GM12892 (cell line): ENCODE measurements around the gene RADX. TPM values are rescaled to one million over a fixed set of nuclear protein-coding genes. Genes with fewer than 3 reads are reported as not detected.

Experiments
- DNase-seq: peaks from one replicate; pipeline ENCODE4 v3.0.0; 2011; ENCODE audit not compliant: insufficient read length
- FAIRE-seq: peaks from 2 replicates; lab custom pipeline; 2011; peaks lifted over from hg19 to GRCh38; lab: Jason Lieb, UNC
- POLR2A ChIP-seq: IDR thresholded peaks from 2 replicates; pipeline ENCODE4 v1.6.1; 2011; ENCODE audit warnings: low read depth, low read length, control low read depth
- POLR2AphosphoS5 ChIP-seq: IDR thresholded peaks from 2 replicates; pipeline ENCODE4 v1.6.1; 2011; ENCODE audit warnings: low read depth, low read length, control low read depth
- TAF1 ChIP-seq: IDR thresholded peaks from 2 replicates; pipeline ENCODE4 v1.6.1; 2011; ENCODE audit warnings: low read depth, mild to moderate bottlenecking, control low read depth, low read length, borderline replicate concordance
- polyA plus RNA-seq: library from polyadenylated mRNA; unstranded; fragments of >200 nt; gene quantifications from one replicate; pipeline ENCODE4 v1.2.1, GENCODE V29; 2012; ENCODE audit warnings: missing spikeins, inconsistent platforms; ENCODE audit not compliant: missing spikeins

RADX gene
- 13.2 TPM for polyA plus RNA-seq

- peak; percentile 83 for FAIRE-seq
- TF ChIP-seq TAF1 (no peak), POLR2AphosphoS5 (peak; percentile 49; the same call in 1 of the 2 replicates), POLR2A (peak; percentile 46; the same call in 1 of the 2 replicates)
- peak; percentile 25 for DNase-seq
Observed at GRCh38 chrX:106611679-106612392, at the start of gene RADX. Gene RADX (plus strand): TSS chrX:106611978. CDS start chrX:106612081, 103 bp downstream.

- FAIRE-seq: no peak
- no peak for TF ChIP-seq POLR2AphosphoS5
- no peak for TF ChIP-seq TAF1
- no peak for TF ChIP-seq POLR2A
- no peak for DNase-seq
Observed at GRCh38 chrX:106564986-106565385, 46.8 kb upstream of the RADX start.

GRCh38 chrX:106566362-106566761 lies 45.4 kb upstream of the RADX start:
- TF ChIP-seq TAF1 (no peak), POLR2AphosphoS5 (no peak), POLR2A (no peak)
- FAIRE-seq: no peak
- no peak for DNase-seq

GRCh38 chrX:106581856-106582255 lies 29.9 kb upstream of the RADX start:
- DNase-seq (no peak), FAIRE-seq (no peak)
- TF ChIP-seq POLR2AphosphoS5: no peak
- no peak for TF ChIP-seq POLR2A

GRCh38 chrX:106585478-106585877 lies 26.3 kb upstream of the RADX start:
- FAIRE-seq (no peak), DNase-seq (no peak)
- TF ChIP-seq POLR2AphosphoS5: no peak
- TF ChIP-seq POLR2A: no peak
- no peak for TF ChIP-seq TAF1

- FAIRE-seq (no peak), DNase-seq (no peak)
- TF ChIP-seq POLR2A (no peak), TAF1 (no peak), POLR2AphosphoS5 (no peak)
Observed at GRCh38 chrX:106588801-106589200, 23.0 kb upstream of the RADX start.

- no peak for FAIRE-seq
- no peak for TF ChIP-seq POLR2AphosphoS5
- TF ChIP-seq POLR2A: no peak
- no peak for TF ChIP-seq TAF1
- DNase-seq: no peak
Observed at GRCh38 chrX:106599411-106599810, 12.4 kb upstream of the RADX start.

- FAIRE-seq (no peak), DNase-seq (no peak)
- TF ChIP-seq TAF1 (no peak), POLR2A (no peak), POLR2AphosphoS5 (no peak)
Observed at GRCh38 chrX:106606571-106606970, 5.2 kb upstream of the RADX start.

GRCh38 chrX:106608016-106608415 lies 3.8 kb upstream of the RADX start:
- no peak for FAIRE-seq
- TF ChIP-seq POLR2A (no peak), POLR2AphosphoS5 (no peak), TAF1 (no peak)
- DNase-seq: no peak

GRCh38 chrX:106611317-106611678 lies 480 bp upstream of the RADX start:
- DNase-seq (no peak), FAIRE-seq (no peak)
- no peak for TF ChIP-seq TAF1
- TF ChIP-seq POLR2AphosphoS5: no peak
- no peak for TF ChIP-seq POLR2A

GRCh38 chrX:106612393-106612763 lies 600 bp downstream of the RADX start:
- FAIRE-seq (no peak), DNase-seq (no peak)

GRCh38 chrX:106613277-106613676 lies 1.5 kb downstream of the RADX start:
- FAIRE-seq (no peak), DNase-seq (no peak)
- TF ChIP-seq POLR2A: no peak

More at GRCh38 chrX:106612393-106612763, 600 bp downstream of the RADX start:
- TF ChIP-seq TAF1 (no peak), POLR2AphosphoS5 (no peak), POLR2A (no peak)
